Esophagus squamous epithelium (tissue), 4 donors: ENCODE results near the gene CHD1L.

Source experiments
- CTCF ChIP-seq, 6 experiments: fragments of 450-650 bp in 4 of 6; fragments of 200-600 bp in 2 of 6; sonication (generic) in 2 of 6; IDR thresholded peaks; one replicate each; pipeline ENCODE4 v1.5.1; 2016 to 2019; ENCODE audit warnings: antibody characterized with exemption in 6 of 6, mild to moderate bottlenecking in 4 of 6, moderate library complexity in 4 of 6
- POLR2A ChIP-seq, 4 donors: fragments of 450-650 bp; IDR thresholded peaks; one replicate each; pipeline ENCODE4 v1.6.1; 2017; ENCODE audit warnings: antibody characterized with exemption in 4 of 4, mild to moderate bottlenecking in 4 of 4, moderate library complexity in 3 of 4

GRCh38 chr1:147225193-147225730 is 17.2 kb upstream of the CHD1L start, which contains the start of gene FMO5:
- peak in 4 of 6 experiments; percentile 15 to 46 (median 40) for TF ChIP-seq CTCF (IDR thresholded peaks at IDR 0.05)
- no peak for TF ChIP-seq POLR2A (IDR thresholded peaks at IDR 0.05)
